Measurements from ENCODE around the gene CHN1.

Gene CHN1

DNA sequence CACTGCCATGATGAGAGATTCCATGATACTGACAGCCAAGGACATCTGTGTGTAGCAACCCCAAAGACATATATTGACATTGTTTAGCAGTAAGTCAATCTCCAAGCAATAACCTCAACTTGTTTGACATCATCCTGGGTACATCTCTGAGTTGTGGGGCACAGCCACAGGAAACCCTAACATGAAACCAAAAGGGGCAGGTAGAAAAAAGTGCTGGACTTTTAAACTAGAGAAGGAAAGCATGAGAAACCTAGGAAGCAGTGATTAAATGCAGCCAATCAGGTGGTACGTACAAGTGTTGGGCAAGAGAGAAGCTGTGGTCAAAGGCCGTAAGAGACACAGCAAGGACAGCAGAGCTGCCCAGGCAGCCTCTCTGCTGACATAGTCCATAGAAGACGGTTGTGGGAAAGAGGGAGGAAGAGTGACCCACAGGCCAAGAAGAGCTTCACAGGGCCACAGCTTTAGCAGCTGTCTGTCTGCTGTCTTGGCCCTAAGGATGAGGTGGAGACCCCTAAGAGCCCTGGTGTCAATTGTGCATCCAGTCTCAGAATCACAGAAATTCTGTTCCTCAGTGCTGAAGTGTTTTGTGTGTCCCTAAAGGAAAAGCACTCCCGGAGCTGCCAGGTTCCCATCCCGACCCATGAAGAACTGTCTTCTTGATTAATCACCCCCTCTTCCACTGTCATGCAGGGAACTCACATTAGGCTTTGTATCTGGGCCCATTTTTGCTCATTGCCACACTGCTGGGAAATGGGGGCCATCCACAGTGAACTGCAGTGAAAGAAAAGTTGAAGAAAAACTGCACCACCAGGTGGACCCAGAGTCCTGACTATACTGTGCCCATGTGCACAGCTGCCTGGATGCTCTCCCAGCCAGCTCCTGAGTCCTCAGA, 25.4 kb upstream of the CHN1 start:
- H3K27me3 ChIP-seq: peaks cover 10% of the 10 kb centered on the region
- H3K27ac ChIP-seq: no peak overlapping the region
- no peaks in the 10 kb centered on the region for H3K9me3 ChIP-seq
- no peaks in the 10 kb centered on the region for H3K4me1 ChIP-seq (ENCODE audit: control insufficient read depth in 1 of 2, insufficient read depth in 1 of 2, low read depth in 1 of 2, low read length in 1 of 2)
- H3K36me3 ChIP-seq: no peaks in the 10 kb centered on the region
- no peak overlapping the region for H3K4me3 ChIP-seq (ENCODE audit: low read depth in 1 of 2, low read length in 1 of 2)
- TF ChIP-seq, protein P1, sequence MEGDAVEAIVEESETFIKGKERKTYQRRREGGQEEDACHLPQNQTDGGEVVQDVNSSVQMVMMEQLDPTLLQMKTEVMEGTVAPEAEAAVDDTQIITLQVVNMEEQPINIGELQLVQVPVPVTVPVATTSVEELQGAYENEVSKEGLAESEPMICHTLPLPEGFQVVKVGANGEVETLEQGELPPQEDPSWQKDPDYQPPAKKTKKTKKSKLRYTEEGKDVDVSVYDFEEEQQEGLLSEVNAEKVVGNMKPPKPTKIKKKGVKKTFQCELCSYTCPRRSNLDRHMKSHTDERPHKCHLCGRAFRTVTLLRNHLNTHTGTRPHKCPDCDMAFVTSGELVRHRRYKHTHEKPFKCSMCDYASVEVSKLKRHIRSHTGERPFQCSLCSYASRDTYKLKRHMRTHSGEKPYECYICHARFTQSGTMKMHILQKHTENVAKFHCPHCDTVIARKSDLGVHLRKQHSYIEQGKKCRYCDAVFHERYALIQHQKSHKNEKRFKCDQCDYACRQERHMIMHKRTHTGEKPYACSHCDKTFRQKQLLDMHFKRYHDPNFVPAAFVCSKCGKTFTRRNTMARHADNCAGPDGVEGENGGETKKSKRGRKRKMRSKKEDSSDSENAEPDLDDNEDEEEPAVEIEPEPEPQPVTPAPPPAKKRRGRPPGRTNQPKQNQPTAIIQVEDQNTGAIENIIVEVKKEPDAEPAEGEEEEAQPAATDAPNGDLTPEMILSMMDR (IDR thresholded peaks at IDR 0.05): no peak

DNA sequence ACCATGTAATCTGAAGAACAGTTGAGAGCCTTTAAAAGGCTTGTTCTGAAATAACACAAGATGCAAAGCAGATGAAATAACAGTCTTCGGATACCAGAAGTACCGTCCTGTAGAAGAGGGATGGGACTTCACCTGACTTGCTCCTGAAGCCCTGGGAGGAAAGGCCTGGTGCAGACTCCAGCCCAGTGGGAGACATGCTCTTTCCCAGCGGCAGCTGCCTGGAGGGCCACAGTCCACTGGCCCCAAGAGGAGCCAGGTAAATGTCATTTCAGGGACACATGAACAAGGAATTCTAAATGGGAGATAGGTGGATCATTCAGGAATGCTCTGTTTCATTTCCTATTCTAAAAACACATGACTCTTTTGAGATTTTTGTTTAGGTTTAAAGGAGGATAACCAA, 22.6 kb upstream of the CHN1 start:
- TF ChIP-seq, protein P1 (IDR thresholded peaks at IDR 0.05): no peak
- Histone ChIP-seq H3K27ac (no peak overlapping the region), H3K4me1 (ENCODE audit: control insufficient read depth in 1 of 2, insufficient read depth in 1 of 2, low read depth in 1 of 2, low read length in 1 of 2) (no peaks in the 10 kb centered on the region), H3K27me3 (peaks cover 24% of the 10 kb centered on the region), H3K36me3 (no peaks in the 10 kb centered on the region), H3K4me3 (ENCODE audit: low read depth in 1 of 2, low read length in 1 of 2) (no peak overlapping the region), H3K9me3 (no peaks in the 10 kb centered on the region)

GRCh38 chr2:175026385-175026784, 21.2 kb upstream of the CHN1 start:
- Histone ChIP-seq H3K27ac (no peak overlapping the region), H3K4me3 (ENCODE audit: low read depth in 1 of 2, low read length in 1 of 2) (no peak overlapping the region), H3K36me3 (no peaks in the 10 kb centered on the region), H3K4me1 (ENCODE audit: control insufficient read depth in 1 of 2, insufficient read depth in 1 of 2, low read depth in 1 of 2, low read length in 1 of 2) (no peaks in the 10 kb centered on the region), H3K9me3 (no peaks in the 10 kb centered on the region), H3K27me3 (peaks cover 25% of the 10 kb centered on the region)
- TF ChIP-seq, protein P1 (IDR thresholded peaks at IDR 0.05): no peak

GRCh38 chr2:175025946-175026345, 20.8 kb upstream of the CHN1 start:
- Histone ChIP-seq H3K4me1 (ENCODE audit: control insufficient read depth in 1 of 2, insufficient read depth in 1 of 2, low read depth in 1 of 2, low read length in 1 of 2) (no peaks in the 10 kb centered on the region), H3K27me3 (peaks cover 29% of the 10 kb centered on the region), H3K36me3 (no peaks in the 10 kb centered on the region), H3K9me3 (no peaks in the 10 kb centered on the region), H3K27ac (no peak overlapping the region), H3K4me3 (ENCODE audit: low read depth in 1 of 2, low read length in 1 of 2) (no peak overlapping the region)
- TF ChIP-seq, protein P1 (IDR thresholded peaks at IDR 0.05): no peak

- Histone ChIP-seq H3K27me3 (peaks cover 32% of the 10 kb centered on the region), H3K27ac (no peak overlapping the region), H3K9me3 (no peaks in the 10 kb centered on the region), H3K4me3 (ENCODE audit: low read depth in 1 of 2, low read length in 1 of 2) (no peak overlapping the region), H3K36me3 (no peaks in the 10 kb centered on the region), H3K4me1 (ENCODE audit: control insufficient read depth in 1 of 2, insufficient read depth in 1 of 2, low read depth in 1 of 2, low read length in 1 of 2) (no peaks in the 10 kb centered on the region)
- TF ChIP-seq, protein P1 (IDR thresholded peaks at IDR 0.05): no peak
These were observed 20.1 kb upstream of the CHN1 start for GRCh38 chr2:175025233-175025632.

Measured in neutrophil (primary cell).